DND-41 (cell line): ENCODE measurements around the gene OR4N2.

ENCODE experiments used
- CTCF ChIP-seq: IDR thresholded peaks from 2 replicates; pipeline ENCODE4 v1.5.1; 2012; ENCODE audit warnings: borderline replicate concordance, low read length, moderate library complexity, mild to moderate bottlenecking; ENCODE audit not compliant: poor library complexity, severe bottlenecking; ENCODE audit errors: extremely low read depth
- EZH2 ChIP-seq: IDR thresholded peaks from 3 replicates; pipeline ENCODE4 v1.6.1; 2012; ENCODE audit warnings: borderline replicate concordance, low read depth, mild to moderate bottlenecking, moderate library complexity, low read length, inconsistent platforms; ENCODE audit not compliant: severe bottlenecking

GRCh38 chr14:19828314-19828713 lies 24.7 kb downstream of the OR4N2 start:
- TF ChIP-seq CTCF (no peak), EZH2 (no peak)
